Ascending aorta (tissue), 2 donors: Measurements from ENCODE around the gene PRCD. TPM values are rescaled to one million over a fixed set of nuclear protein-coding genes. Genes with fewer than 3 reads are reported as not detected.

Source experiments
- DNase-seq, 2 donors: peaks; one replicate each; pipeline ENCODE4 v3.0.0-alpha.2; 2019; ENCODE audit warnings: low spot score in 2 of 2
- H3K27ac ChIP-seq, 2 donors: fragments of 200-600 bp; sonication (generic); one replicate each; pipeline ENCODE4 v1.5.1; 2016 to 2017; ENCODE audit warnings: mild to moderate bottlenecking in 1 of 2
- H3K27me3 ChIP-seq: fragments of 200-600 bp; sonication (generic); one replicate; pipeline ENCODE4 v1.5.1; 2017
- H3K36me3 ChIP-seq, 2 donors: fragments of 200-600 bp; sonication (generic); one replicate each; pipeline ENCODE4 v1.5.1; 2016
- H3K4me1 ChIP-seq, 2 donors: fragments of 200-600 bp; sonication (generic); one replicate each; pipeline ENCODE4 v1.5.1; 2016 to 2017; ENCODE audit warnings: mild to moderate bottlenecking in 1 of 2
- H3K4me3 ChIP-seq, 2 donors: fragments of 200-600 bp; sonication (generic); one replicate each; pipeline ENCODE4 v1.5.1; 2016 to 2017; ENCODE audit warnings: mild to moderate bottlenecking in 1 of 2
- H3K9me3 ChIP-seq, 2 donors: fragments of 200-600 bp; sonication (generic); one replicate each; pipeline ENCODE4 v1.5.1; 2016
- CTCF ChIP-seq, 3 experiments: fragments of 200-600 bp in 2 of 3; fragments of 450-650 bp in 1 of 3; sonication (generic) in 2 of 3; IDR thresholded peaks; one replicate each; pipeline ENCODE4 v1.5.1; 2016 to 2019; ENCODE audit warnings: antibody characterized with exemption in 3 of 3, mild to moderate bottlenecking in 1 of 3, moderate library complexity in 1 of 3
- intact Hi-C: fragments of 100-400 bp; cut with DNase I; formaldehyde crosslinking; loops from one replicate; pipeline ENCODE4 v1.15.1; 2023
- total RNA-seq: library from RNA; depleted of rRNA; stranded (reverse); fragments of >200 nt; gene quantifications from one replicate; pipeline ENCODE4 v1.1.0, GENCODE V29; 2016

PRCD gene
- total RNA-seq, 1 donor from 2014 or later = 0.43 TPM

GRCh38 chr17:76493505-76494167, 46.2 kb upstream of the PRCD start:
- DNase-seq = no peak
- Histone ChIP-seq H3K36me3 (no peaks in the 10 kb centered on the region), H3K27me3 (no peaks in the 10 kb centered on the region), H3K4me3 (no peak overlapping the region), H3K27ac (peak overlapping the region; percentile 70 to 77), H3K4me1 (peaks cover 5 to 11% of the 10 kb centered on the region in 2 donors), H3K9me3 (no peaks in the 10 kb centered on the region)
- intact Hi-C loops = no loop called here
- no peak for TF ChIP-seq CTCF (IDR thresholded peaks at IDR 0.05)

- Histone ChIP-seq H3K27ac (no peak overlapping the region), H3K4me3 (no peak overlapping the region), H3K9me3 (no peaks in the 10 kb centered on the region), H3K36me3 (no peaks in the 10 kb centered on the region), H3K27me3 (no peaks in the 10 kb centered on the region), H3K4me1 (peaks cover 5 to 29% of the 10 kb centered on the region in 2 donors)
- TF ChIP-seq CTCF (IDR thresholded peaks at IDR 0.05) = no peak
- intact Hi-C loops = no loop called here
- no peak for DNase-seq
Measured at GRCh38 chr17:76495663-76496400, 44.0 kb upstream of the PRCD start.

GRCh38 chr17:76496464-76496863, 43.4 kb upstream of the PRCD start:
- TF ChIP-seq CTCF (IDR thresholded peaks at IDR 0.05) = no peak
- no peaks in the 10 kb centered on the region for H3K36me3 ChIP-seq
- H3K27me3 ChIP-seq = no peaks in the 10 kb centered on the region
- H3K27ac ChIP-seq = no peak overlapping the region
- no peak for DNase-seq
- intact Hi-C loops = no loop called here
- no peak overlapping the region for H3K4me3 ChIP-seq
- no peaks in the 10 kb centered on the region for H3K9me3 ChIP-seq
- peaks cover 5 to 30% of the 10 kb centered on the region in 2 donors for H3K4me1 ChIP-seq

- no peaks in the 10 kb centered on the region for H3K9me3 ChIP-seq
- intact Hi-C loops = no loop called here
- peak overlapping the region; percentile 30 to 43 for H3K4me3 ChIP-seq
- H3K4me1 ChIP-seq = peaks cover 10 to 38% of the 10 kb centered on the region in 2 donors
- no peak for DNase-seq
- H3K27me3 ChIP-seq = no peaks in the 10 kb centered on the region
- H3K27ac ChIP-seq = peak overlapping the region; percentile 80
- TF ChIP-seq CTCF (IDR thresholded peaks at IDR 0.05) = no peak
- no peaks in the 10 kb centered on the region for H3K36me3 ChIP-seq
Measured at GRCh38 chr17:76497699-76497978, 42.2 kb upstream of the PRCD start.

- intact Hi-C loops = no loop called here
- H3K4me3 ChIP-seq = peak overlapping the region; percentile 30 to 43
Measured at GRCh38 chr17:76497979-76498875, 41.6 kb upstream of the PRCD start.

More at GRCh38 chr17:76497979-76498875, 41.6 kb upstream of the PRCD start:
- Histone ChIP-seq H3K36me3 (no peaks in the 10 kb centered on the region), H3K27me3 (no peaks in the 10 kb centered on the region), H3K27ac (peak overlapping the region; percentile 80), H3K4me1 (peaks cover 10 to 38% of the 10 kb centered on the region in 2 donors), H3K9me3 (no peaks in the 10 kb centered on the region)
- no peak for TF ChIP-seq CTCF (IDR thresholded peaks at IDR 0.05)
- DNase-seq = peak; percentile 45 to 88
